Breast epithelium (tissue), 3 donors: ENCODE data around the gene MUC12.

Experiments
- CTCF ChIP-seq, 3 donors: fragments of 450-650 bp; IDR thresholded peaks; one replicate each; pipeline ENCODE4 v1.5.1; 2016 to 2017; ENCODE audit warnings: antibody characterized with exemption in 3 of 3, mild to moderate bottlenecking in 3 of 3, moderate library complexity in 3 of 3
- POLR2A ChIP-seq: fragments of 450-650 bp; IDR thresholded peaks from one replicate; pipeline ENCODE4 v1.6.1; 2016; ENCODE audit warnings: antibody characterized with exemption, mild to moderate bottlenecking, moderate library complexity

- TF ChIP-seq POLR2A: no peak
- TF ChIP-seq CTCF (IDR thresholded peaks at IDR 0.05): no peak
Measured at GRCh38 chr7:100959894-100960293, 9.5 kb upstream of the MUC12 start.
